ENCODE results near the gene ACOXL. TPM values are rescaled to one million over a fixed set of nuclear protein-coding genes. Genes with fewer than 3 reads are reported as not detected.

The ACOXL gene
- total RNA-seq, 1 donor from 2014 or later = 0.23 TPM

GRCh38 chr2:110768591-110768990 lies 36.2 kb downstream of the ACOXL start:
- no peak overlapping the region for H3K9ac ChIP-seq (ENCODE audit: low read length)
- H4K20me1 ChIP-seq (ENCODE audit: insufficient read depth, low read length) = no peaks in the 10 kb centered on the region
- no peaks in the 10 kb centered on the region for H3K36me3 ChIP-seq (ENCODE audit: insufficient read depth, low read length)
- peaks cover 2% of the 10 kb centered on the region for H3K4me1 Mint-ChIP-seq (ENCODE audit: low read depth, unreplicated experiment)
- H3K27ac ChIP-seq (ENCODE audit: low read depth, low read length) = no peak overlapping the region
- H3K9me3 Mint-ChIP-seq (ENCODE audit: unreplicated experiment) = peaks cover 3% of the 10 kb centered on the region
- no peaks in the 10 kb centered on the region for H3K4me1 ChIP-seq (ENCODE audit: insufficient read depth, low read length)
- TF ChIP-seq CTCF (IDR thresholded peaks at IDR 0.05; ENCODE audit: insufficient read depth, low read depth, low read length) (no peak), EZH2 (IDR thresholded peaks at IDR 0.05; ENCODE audit: insufficient read depth, low read length) (no peak)
- no peak overlapping the region for H3K4me3 ChIP-seq (ENCODE audit: insufficient read depth, low read depth, low read length)
- peaks cover 38% of the 10 kb centered on the region for H3K27me3 ChIP-seq (ENCODE audit: insufficient read depth, low read length)
- peaks cover 12% of the 10 kb centered on the region for H3K27me3 Mint-ChIP-seq (ENCODE audit: low read depth, unreplicated experiment)
- H3K27ac Mint-ChIP-seq (ENCODE audit: unreplicated experiment) = no peak overlapping the region
- H3K36me3 Mint-ChIP-seq (ENCODE audit: low read depth, unreplicated experiment) = no peaks in the 10 kb centered on the region
- no peak overlapping the region for H2AFZ ChIP-seq (ENCODE audit: low read depth, low read length)
- no peak for FAIRE-seq
- H3K4me2 ChIP-seq (ENCODE audit: low read length) = no peak overlapping the region
- no peak for DNase-seq (ENCODE audit: low read depth)
- H3K4me3 Mint-ChIP-seq (ENCODE audit: unreplicated experiment) = no peak overlapping the region
- peaks cover 2% of the 10 kb centered on the region for H3K9me3 ChIP-seq (ENCODE audit: insufficient read depth, low read depth, low read length)
- no peaks in the 10 kb centered on the region for H3K79me2 ChIP-seq (ENCODE audit: insufficient read depth, low read length)

GRCh38 chr2:110770404-110770958 lies 38.1 kb downstream of the ACOXL start:
- no peak overlapping the region for H3K27ac ChIP-seq (ENCODE audit: low read depth, low read length)
- peak overlapping the region; percentile 25 for H3K4me2 ChIP-seq (ENCODE audit: low read length)
- H3K27ac Mint-ChIP-seq (ENCODE audit: unreplicated experiment) = no peak overlapping the region
- H2AFZ ChIP-seq (ENCODE audit: low read depth, low read length) = no peak overlapping the region
- no peak for DNase-seq (ENCODE audit: low read depth)
- H3K9me3 Mint-ChIP-seq (ENCODE audit: unreplicated experiment) = peaks cover 3% of the 10 kb centered on the region
- FAIRE-seq = no peak
- H4K20me1 ChIP-seq (ENCODE audit: insufficient read depth, low read length) = no peaks in the 10 kb centered on the region
- no peak for TF ChIP-seq CTCF (IDR thresholded peaks at IDR 0.05; ENCODE audit: insufficient read depth, low read depth, low read length)
- TF ChIP-seq EZH2 (IDR thresholded peaks at IDR 0.05; ENCODE audit: insufficient read depth, low read length) = no peak
- H3K36me3 ChIP-seq (ENCODE audit: insufficient read depth, low read length) = no peaks in the 10 kb centered on the region
- no peak overlapping the region for H3K4me3 ChIP-seq (ENCODE audit: insufficient read depth, low read depth, low read length)
- H3K27me3 ChIP-seq (ENCODE audit: insufficient read depth, low read length) = peaks cover 48% of the 10 kb centered on the region
- no peaks in the 10 kb centered on the region for H3K4me1 ChIP-seq (ENCODE audit: insufficient read depth, low read length)
- peaks cover 2% of the 10 kb centered on the region for H3K4me1 Mint-ChIP-seq (ENCODE audit: low read depth, unreplicated experiment)
- H3K27me3 Mint-ChIP-seq (ENCODE audit: low read depth, unreplicated experiment) = peaks cover 12% of the 10 kb centered on the region
- H3K9ac ChIP-seq (ENCODE audit: low read length) = no peak overlapping the region
- H3K36me3 Mint-ChIP-seq (ENCODE audit: low read depth, unreplicated experiment) = no peaks in the 10 kb centered on the region
- H3K4me3 Mint-ChIP-seq (ENCODE audit: unreplicated experiment) = no peak overlapping the region
- H3K9me3 ChIP-seq (ENCODE audit: insufficient read depth, low read depth, low read length) = peaks cover 2% of the 10 kb centered on the region
- no peaks in the 10 kb centered on the region for H3K79me2 ChIP-seq (ENCODE audit: insufficient read depth, low read length)

GRCh38 chr2:110770959-110771431 lies 38.6 kb downstream of the ACOXL start:
- peaks cover 2% of the 10 kb centered on the region for H3K9me3 ChIP-seq (ENCODE audit: insufficient read depth, low read depth, low read length)
- FAIRE-seq (no peak), DNase-seq (ENCODE audit: low read depth) (peak; percentile 10)
- H3K27me3 ChIP-seq (ENCODE audit: insufficient read depth, low read length) = peaks cover 53% of the 10 kb centered on the region
- Mint-ChIP-seq H3K36me3 (ENCODE audit: low read depth, unreplicated experiment) (no peaks in the 10 kb centered on the region), H3K27ac (ENCODE audit: unreplicated experiment) (no peak overlapping the region), H3K4me1 (ENCODE audit: low read depth, unreplicated experiment) (peaks cover 2% of the 10 kb centered on the region), H3K27me3 (ENCODE audit: low read depth, unreplicated experiment) (peaks cover 13% of the 10 kb centered on the region), H3K4me3 (ENCODE audit: unreplicated experiment) (no peak overlapping the region), H3K9me3 (ENCODE audit: unreplicated experiment) (peaks cover 3% of the 10 kb centered on the region)
- H3K36me3 ChIP-seq (ENCODE audit: insufficient read depth, low read length) = no peaks in the 10 kb centered on the region
- H3K4me3 ChIP-seq (ENCODE audit: insufficient read depth, low read depth, low read length) = no peak overlapping the region
- no peaks in the 10 kb centered on the region for H3K4me1 ChIP-seq (ENCODE audit: insufficient read depth, low read length)
- H3K27ac ChIP-seq (ENCODE audit: low read depth, low read length) = no peak overlapping the region
- H3K4me2 ChIP-seq (ENCODE audit: low read length) = peak overlapping the region; percentile 25
- H3K79me2 ChIP-seq (ENCODE audit: insufficient read depth, low read length) = no peaks in the 10 kb centered on the region
- no peak overlapping the region for H2AFZ ChIP-seq (ENCODE audit: low read depth, low read length)
- TF ChIP-seq EZH2 (IDR thresholded peaks at IDR 0.05; ENCODE audit: insufficient read depth, low read length) (no peak), CTCF (IDR thresholded peaks at IDR 0.05; ENCODE audit: insufficient read depth, low read depth, low read length) (no peak)
- no peak overlapping the region for H3K9ac ChIP-seq (ENCODE audit: low read length)
- H4K20me1 ChIP-seq (ENCODE audit: insufficient read depth, low read length) = no peaks in the 10 kb centered on the region

All from astrocyte (in vitro differentiated cells and primary cell).